Thyroid gland (tissue), 4 donors: ENCODE data around the gene TVP23B.
"Not testable (repeated sequence)": the region's sequence is repeated elsewhere in the genome, so short reads cannot be mapped to it uniquely, and the experiment has no call there.

ENCODE experiments used
- CTCF ChIP-seq, 6 experiments: fragments of 200-600 bp in 3 of 6; fragments of 450-650 bp in 3 of 6; sonication (generic) in 3 of 6; IDR thresholded peaks; one replicate each; pipeline ENCODE4 v1.5.1; 2016 to 2019; ENCODE audit warnings: antibody characterized with exemption in 6 of 6, mild to moderate bottlenecking in 2 of 6, inconsistent platforms in 1 of 6, moderate library complexity in 1 of 6
- POLR2A ChIP-seq, 2 donors: fragments of 450-650 bp; IDR thresholded peaks; one replicate each; pipeline ENCODE4 v1.6.1; 2017; ENCODE audit warnings: antibody characterized with exemption in 2 of 2, mild to moderate bottlenecking in 2 of 2, moderate library complexity in 1 of 2

GRCh38 chr17:18746551-18746950 lies 34.4 kb upstream of the TVP23B start:
- not testable (repeated sequence) for TF ChIP-seq POLR2A, CTCF (IDR thresholded peaks at IDR 0.05)
